Amniotic epithelial cell (primary cell): Measurements from ENCODE around the gene SLC34A3.

ENCODE experiments used
- DNase-seq: peaks from one replicate; pipeline ENCODE4 v3.0.0-alpha.2; 2010; ENCODE audit warnings: low read depth

SLC34A3 gene

GRCh38 chr9:137255448-137256114, 24.9 kb downstream of the SLC34A3 start:
- no peak for DNase-seq

- no peak for DNase-seq
Measured at GRCh38 chr9:137256362-137256761, 25.7 kb downstream of the SLC34A3 start.

- no peak for DNase-seq
Measured at GRCh38 chr9:137256856-137257255, 26.2 kb downstream of the SLC34A3 start.

GRCh38 chr9:137262173-137262908, 31.6 kb downstream of the SLC34A3 start:
- peak; percentile 41 for DNase-seq

- DNase-seq = no peak
Measured at GRCh38 chr9:137262909-137263285, 32.2 kb downstream of the SLC34A3 start.

- no peak for DNase-seq
Measured at GRCh38 chr9:137263506-137263905, 32.8 kb downstream of the SLC34A3 start.

- no peak for DNase-seq
Measured at GRCh38 chr9:137264067-137264466, 33.4 kb downstream of the SLC34A3 start.

GRCh38 chr9:137265496-137266161, 34.9 kb downstream of the SLC34A3 start:
- DNase-seq = no peak

GRCh38 chr9:137266162-137266527, 35.4 kb downstream of the SLC34A3 start:
- DNase-seq = no peak

GRCh38 chr9:137266585-137267453, 36.1 kb downstream of the SLC34A3 start:
- no peak for DNase-seq

GRCh38 chr9:137267933-137268355, 37.2 kb downstream of the SLC34A3 start:
- DNase-seq = peak; percentile 47

GRCh38 chr9:137268538-137269201, 38.0 kb downstream of the SLC34A3 start:
- no peak for DNase-seq

- peak; percentile 21 for DNase-seq
Measured at GRCh38 chr9:137269231-137269772, 38.6 kb downstream of the SLC34A3 start.

- no peak for DNase-seq
Measured at GRCh38 chr9:137270929-137271695, 40.4 kb downstream of the SLC34A3 start.

GRCh38 chr9:137271696-137272076, 41.0 kb downstream of the SLC34A3 start:
- no peak for DNase-seq

GRCh38 chr9:137272241-137273094, 41.8 kb downstream of the SLC34A3 start:
- no peak for DNase-seq

- DNase-seq = no peak
Measured at GRCh38 chr9:137273095-137273490, 42.4 kb downstream of the SLC34A3 start.

- no peak for DNase-seq
Measured at GRCh38 chr9:137273611-137274320, 43.1 kb downstream of the SLC34A3 start.

GRCh38 chr9:137275203-137275587, 44.5 kb downstream of the SLC34A3 start:
- no peak for DNase-seq
